GM18868 (cell line): ENCODE data around the gene OR10J4.
"Not testable (repeated sequence)": the region's sequence is repeated elsewhere in the genome, so short reads cannot be mapped to it uniquely, and the experiment has no call there.

Experiments used
- ATAC-seq: cut with Tn5 transposase; IDR thresholded peaks from one replicate; pipeline ENCODE4 v1.9.1; 2021; ENCODE audit warnings: mild to moderate bottlenecking, moderate library complexity; ENCODE audit not compliant: unreplicated experiment

The OR10J4 gene

GRCh38 chr1:159431904-159432303, at the start of gene OR10J4:
Gene OR10J4, plus strand, starts transcription at chr1:159432204.
- ATAC-seq = no peak

GRCh38 chr1:159406821-159407220, 25.2 kb upstream of the OR10J4 start:
- no peak for ATAC-seq

GRCh38 chr1:159408862-159409400, 23.1 kb upstream of the OR10J4 start:
- ATAC-seq = no peak

- no peak for ATAC-seq
These were observed 10.2 kb upstream of the OR10J4 start for GRCh38 chr1:159421821-159422220.

GRCh38 chr1:159428536-159428935, 3.5 kb upstream of the OR10J4 start:
- ATAC-seq = no peak

- ATAC-seq = no peak
These were observed 2.7 kb upstream of the OR10J4 start for GRCh38 chr1:159429074-159429861.

GRCh38 chr1:159430985-159431384, 1.0 kb upstream of the OR10J4 start:
- ATAC-seq = no peak

GRCh38 chr1:159436469-159436868, 4.5 kb downstream of the OR10J4 start:
- no peak for ATAC-seq

GRCh38 chr1:159439422-159439821, 7.4 kb downstream of the OR10J4 start, which contains the start of gene OR10J1:
Gene OR10J1, plus strand, starts transcription at chr1:159439722. Its CDS starts 70 bp downstream, at chr1:159439792.
- ATAC-seq = no peak

- ATAC-seq = no peak
These were observed 9.4 kb downstream of the OR10J4 start for GRCh38 chr1:159441360-159441759.

GRCh38 chr1:159442428-159442827, 10.4 kb downstream of the OR10J4 start:
- ATAC-seq = no peak

GRCh38 chr1:159443066-159443750, 11.2 kb downstream of the OR10J4 start:
- no peak for ATAC-seq

GRCh38 chr1:159444511-159444910, 12.5 kb downstream of the OR10J4 start:
- no peak for ATAC-seq

- no peak for ATAC-seq
These were observed 16.2 kb downstream of the OR10J4 start for GRCh38 chr1:159448181-159448580.

- ATAC-seq = not testable (repeated sequence)
These were observed 17.6 kb downstream of the OR10J4 start for GRCh38 chr1:159449605-159450004.

GRCh38 chr1:159459551-159459950, 27.5 kb downstream of the OR10J4 start:
- ATAC-seq = no peak

- no peak for ATAC-seq
These were observed 33.2 kb downstream of the OR10J4 start for GRCh38 chr1:159465191-159465603.

GRCh38 chr1:159468321-159468720, 36.3 kb downstream of the OR10J4 start:
- ATAC-seq = no peak

GRCh38 chr1:159469921-159470533, 38.0 kb downstream of the OR10J4 start:
- no peak for ATAC-seq

GRCh38 chr1:159473335-159473734, 41.3 kb downstream of the OR10J4 start:
- ATAC-seq = no peak

GRCh38 chr1:159474926-159475325, 42.9 kb downstream of the OR10J4 start:
- no peak for ATAC-seq
